HG02981 (cell line): ENCODE data around the gene UROC1.
"Not testable (repeated sequence)": the region's sequence is repeated elsewhere in the genome, so short reads cannot be mapped to it uniquely, and the experiment has no call there.

ENCODE experiments used
- ATAC-seq: cut with Tn5 transposase; IDR thresholded peaks from one replicate; pipeline ENCODE4 v1.9.1; 2021; ENCODE audit warnings: mild to moderate bottlenecking, moderate library complexity; ENCODE audit not compliant: unreplicated experiment

The UROC1 gene

DNA sequence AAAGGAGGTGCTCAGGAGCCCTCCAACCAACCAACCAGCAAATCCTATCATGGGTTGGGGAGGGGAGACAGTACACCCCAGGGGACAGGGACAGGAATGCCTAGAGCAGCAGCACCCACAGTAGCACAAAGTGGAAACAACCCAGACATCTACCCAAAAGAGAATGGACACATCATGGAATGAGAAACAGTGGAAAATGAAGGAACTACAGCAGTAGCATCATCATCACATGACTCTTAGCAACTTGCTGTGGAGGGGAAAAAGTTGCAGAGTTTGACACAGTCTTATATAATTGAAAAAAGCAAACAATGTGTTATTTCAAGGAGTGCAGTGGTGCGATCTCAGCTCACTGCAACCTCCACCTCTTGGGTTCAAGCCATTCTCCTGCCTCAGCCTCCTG is 30.1 kb upstream of the UROC1 start:
- no peak for ATAC-seq

GRCh38 chr3:126546549-126547239 is 29.1 kb upstream of the UROC1 start:
- ATAC-seq = no peak

DNA sequence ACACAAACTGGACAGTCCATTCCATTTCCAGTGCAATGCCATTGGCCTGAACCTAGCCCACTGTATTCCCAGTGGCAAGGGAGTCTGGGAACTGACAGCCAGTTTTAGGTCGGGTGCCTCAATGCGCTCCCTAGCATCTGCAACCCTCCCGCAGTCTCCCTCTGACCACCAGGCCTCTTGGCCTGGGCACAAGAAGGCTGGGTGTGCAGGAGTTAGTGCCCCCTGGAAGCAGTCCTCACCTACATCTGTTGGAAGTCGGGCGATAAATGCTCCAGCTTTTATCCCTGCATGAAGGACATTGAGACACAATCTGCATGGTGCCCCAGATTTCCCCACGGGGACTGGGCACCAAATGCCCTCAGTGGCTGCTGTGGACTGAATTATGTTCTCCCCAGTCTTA is 28.4 kb upstream of the UROC1 start:
- ATAC-seq = no peak

- no peak for ATAC-seq
These were observed 28.0 kb upstream of the UROC1 start for GRCh38 chr3:126545544-126545943.

DNA sequence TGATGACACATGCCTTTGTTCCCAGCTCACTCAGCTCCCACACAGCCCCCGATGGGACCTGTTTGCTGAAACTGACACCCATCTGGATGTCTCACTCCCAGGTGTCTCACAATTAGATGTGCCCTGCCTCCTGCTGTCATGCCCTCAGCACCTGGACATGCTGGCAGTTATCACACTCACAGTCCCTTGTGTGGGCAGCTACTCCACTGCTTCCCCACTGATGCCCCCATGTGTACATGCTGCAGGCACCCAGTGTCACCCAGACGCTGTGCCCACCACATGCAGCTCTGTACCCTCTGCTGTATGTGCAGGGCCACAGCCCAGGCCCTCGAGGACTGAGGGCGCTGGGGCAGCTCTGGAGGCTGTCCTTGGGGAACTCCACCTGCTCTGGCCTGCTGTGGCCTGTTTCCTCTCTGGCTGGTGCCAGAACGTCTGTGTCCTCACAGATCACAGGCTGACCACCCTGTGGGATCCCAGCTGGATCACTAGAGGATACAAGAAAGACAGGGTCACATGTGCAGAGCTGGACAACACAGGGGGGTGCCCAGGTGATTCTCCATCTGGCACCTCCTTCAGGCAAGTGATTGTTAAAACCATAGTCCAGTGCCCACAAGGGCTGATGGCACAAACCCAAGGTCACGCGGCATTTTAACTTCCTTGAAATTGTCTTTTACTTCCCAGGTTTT is 27.2 kb upstream of the UROC1 start:
- no peak for ATAC-seq

DNA sequence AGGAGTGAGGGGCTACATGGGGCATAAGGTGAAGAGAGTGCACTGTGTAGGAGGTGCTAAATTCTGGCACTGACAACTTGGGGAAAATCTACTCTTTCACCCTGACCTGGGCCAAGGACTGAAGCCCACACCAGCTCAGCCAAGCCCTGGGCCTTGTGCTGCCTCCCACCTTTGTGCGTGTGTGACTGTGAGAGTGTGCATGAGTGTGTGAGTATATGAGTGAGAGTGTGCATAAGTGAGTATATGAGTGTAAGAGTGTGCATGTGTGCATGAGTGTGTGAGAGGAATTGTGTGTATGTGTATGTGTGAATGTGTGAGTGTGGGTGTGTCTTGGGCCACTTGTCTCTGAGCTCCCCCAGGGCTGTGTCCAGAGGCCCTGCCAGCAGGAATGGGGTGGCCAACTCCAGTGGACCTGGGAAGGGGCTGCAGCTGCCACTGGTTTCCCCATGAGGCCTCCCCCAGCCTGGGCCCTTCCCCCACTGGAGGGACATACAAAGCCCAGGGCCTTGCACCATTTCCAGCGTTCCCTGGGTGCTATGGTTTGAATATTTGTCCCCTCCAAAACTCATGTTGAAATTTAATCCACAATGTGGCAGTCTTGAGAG is 26.0 kb upstream of the UROC1 start:
- ATAC-seq = no peak

GRCh38 chr3:126542340-126543241 is 25.0 kb upstream of the UROC1 start:
- ATAC-seq = no peak

GRCh38 chr3:126541628-126542339 is 24.2 kb upstream of the UROC1 start:
- ATAC-seq = no peak

DNA sequence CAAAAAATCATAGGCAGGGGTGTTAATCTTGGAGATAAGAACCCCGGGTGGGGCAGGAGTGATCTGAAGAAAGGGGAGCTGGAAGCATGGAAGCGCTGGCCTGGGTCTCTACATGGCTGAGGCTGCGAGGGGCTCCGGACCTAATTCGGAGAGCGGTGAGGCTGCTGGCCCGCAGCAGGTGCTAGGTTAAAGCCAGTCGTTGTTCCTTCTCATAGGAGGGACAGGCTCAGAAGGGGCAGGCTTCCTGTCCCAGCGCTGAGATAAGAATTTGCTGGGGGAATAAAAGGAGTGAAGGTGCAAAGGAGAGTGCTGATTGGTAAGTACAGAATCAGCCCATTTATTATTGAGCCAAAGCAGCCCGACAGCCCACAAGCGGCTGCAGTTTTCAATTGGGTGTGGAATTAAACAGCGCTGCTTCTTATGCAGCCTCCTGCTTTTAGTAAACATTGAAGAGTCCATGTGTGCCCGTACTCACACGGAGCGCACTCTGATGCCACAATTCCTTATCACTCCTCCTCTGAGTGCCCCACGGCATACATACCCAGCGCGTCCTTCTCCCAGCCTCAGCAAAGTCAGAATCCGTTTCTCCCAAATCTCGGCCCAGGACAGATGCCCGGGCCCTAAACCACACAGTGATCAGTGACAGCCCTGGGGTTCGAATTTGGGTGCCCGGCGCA is 23.5 kb upstream of the UROC1 start:
- ATAC-seq = no peak

DNA sequence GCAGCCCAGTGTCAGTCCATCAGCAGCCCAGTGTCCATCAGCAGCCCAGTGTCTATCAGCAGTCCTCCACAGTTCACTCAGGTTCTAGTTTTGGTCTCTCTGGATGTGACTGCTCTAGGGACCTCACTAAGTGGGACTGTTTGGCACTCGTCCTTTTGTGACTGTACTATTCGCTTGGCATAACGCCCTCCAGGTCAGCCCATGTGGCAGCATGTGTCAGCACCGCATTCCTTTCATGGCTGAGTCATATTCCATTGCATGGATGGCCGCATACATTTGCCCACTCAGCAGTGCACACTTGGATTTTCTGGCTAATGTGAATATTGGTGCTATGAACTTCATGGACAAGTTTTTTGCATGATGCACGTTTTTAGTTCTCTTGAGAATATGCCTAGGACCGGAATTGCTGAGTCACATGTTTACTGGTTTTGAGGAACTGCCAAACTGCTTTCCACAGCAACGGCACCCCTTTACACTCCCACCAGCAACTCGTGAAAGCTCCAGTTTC is 22.8 kb upstream of the UROC1 start:
- ATAC-seq = no peak

DNA sequence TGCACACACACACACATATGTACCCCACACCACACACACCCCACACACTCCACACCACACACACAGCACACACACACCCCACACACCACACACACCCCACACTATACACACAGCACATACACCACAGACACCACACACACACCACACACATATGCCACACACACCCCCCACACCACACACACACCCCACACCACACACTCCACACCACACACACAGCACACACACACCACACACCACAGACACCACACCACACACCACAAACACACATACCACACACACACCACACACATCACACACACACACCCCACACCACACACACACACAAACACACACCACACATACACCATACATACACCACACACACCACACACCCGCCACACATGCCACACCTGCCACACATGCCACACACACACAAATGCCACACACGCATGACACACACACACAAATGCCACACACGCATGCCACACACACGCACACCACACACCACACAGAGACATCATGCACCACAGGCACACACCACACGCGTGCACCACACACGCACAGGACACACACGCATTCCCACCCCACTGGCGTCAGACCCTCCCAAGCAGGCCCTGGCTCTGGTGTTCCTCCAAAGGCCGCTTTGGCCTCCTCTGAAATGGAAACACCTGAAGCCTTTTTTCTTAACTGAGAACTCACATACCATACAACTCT is 22.1 kb upstream of the UROC1 start:
- no peak for ATAC-seq

DNA sequence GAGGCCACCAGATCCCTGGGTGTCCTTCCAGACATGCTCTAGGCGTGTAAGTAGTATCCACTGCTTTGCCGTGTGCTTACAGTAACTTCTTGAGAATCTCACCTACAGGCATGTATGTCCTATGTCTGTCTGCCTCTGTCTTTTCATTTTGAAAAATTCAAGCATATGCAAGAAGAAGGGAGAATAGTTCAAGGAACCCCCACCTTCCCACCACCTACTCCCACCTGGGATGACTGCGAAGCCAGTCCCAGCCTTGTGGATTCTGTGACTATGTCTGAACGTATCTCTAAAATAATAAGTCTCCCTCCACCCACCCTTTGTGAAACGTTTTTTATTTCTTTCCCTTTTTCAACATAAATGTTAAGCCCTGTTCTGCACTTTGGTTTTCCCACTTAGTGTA is 21.4 kb upstream of the UROC1 start:
- no peak for ATAC-seq

DNA sequence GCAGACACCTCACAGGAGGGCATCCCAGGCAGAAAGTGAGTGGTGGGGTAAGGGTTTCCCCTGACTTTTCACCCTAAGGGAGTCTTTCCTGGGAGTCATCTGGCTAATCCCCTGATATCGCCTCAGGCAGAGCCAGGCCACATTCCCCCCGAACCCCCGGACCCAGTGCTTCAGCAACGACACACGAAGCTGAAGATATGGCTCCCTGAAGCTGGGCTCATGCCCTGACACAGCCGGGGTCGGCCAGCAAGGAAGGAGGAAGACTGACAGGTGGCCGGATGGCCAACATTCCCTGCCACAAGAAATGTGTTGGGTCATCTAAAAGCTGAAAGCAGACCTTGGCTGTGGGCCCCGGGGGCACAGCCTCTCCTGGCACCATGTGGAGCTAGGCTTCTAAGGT is 20.7 kb upstream of the UROC1 start:
- no peak for ATAC-seq

- no peak for ATAC-seq
These were observed 20.2 kb upstream of the UROC1 start for GRCh38 chr3:126537730-126538281.

GRCh38 chr3:126537116-126537729 is 19.6 kb upstream of the UROC1 start:
- ATAC-seq = no peak

DNA sequence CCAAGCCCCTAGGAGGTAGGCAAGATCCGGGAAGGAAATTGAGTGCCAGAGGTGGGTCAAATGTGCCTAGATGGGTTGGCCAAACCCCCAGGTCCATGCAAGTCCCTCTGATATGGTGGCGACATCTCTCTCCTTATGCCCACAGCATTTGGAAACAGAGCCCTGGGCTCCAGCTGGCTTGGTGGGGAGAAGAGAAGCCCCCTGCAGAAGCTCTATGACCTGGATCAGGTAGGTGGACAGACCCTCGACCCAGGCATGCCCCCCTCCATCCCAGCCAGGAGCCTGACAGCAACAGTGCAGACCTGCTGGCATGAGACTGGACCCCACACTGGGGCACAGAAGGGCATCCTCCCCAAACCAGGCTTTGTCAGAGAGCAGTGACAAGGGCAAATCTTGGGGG is 18.6 kb upstream of the UROC1 start:
- no peak for ATAC-seq

DNA sequence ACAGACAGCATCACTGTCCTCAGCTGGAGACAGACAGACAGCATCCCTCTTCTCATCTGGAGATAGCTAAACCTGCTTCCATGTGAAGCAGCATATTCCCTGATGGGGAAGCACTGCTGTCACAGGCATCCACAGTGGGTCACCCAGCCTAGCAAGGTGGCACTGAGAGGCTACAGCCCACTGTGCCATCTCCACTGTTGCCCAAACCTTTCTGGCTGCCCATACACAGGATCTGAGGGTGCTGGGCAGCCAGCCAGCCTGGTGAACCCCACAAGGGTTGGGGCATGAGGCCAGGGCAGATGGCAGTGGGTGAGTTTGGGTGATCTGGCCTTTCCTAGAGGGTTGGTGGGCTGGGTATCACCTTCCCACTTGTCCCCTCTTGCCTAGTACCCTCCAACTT is 18.1 kb upstream of the UROC1 start:
- ATAC-seq = no peak

- ATAC-seq = not testable (repeated sequence)
These were observed 17.1 kb upstream of the UROC1 start for GRCh38 chr3:126534716-126535115.

DNA sequence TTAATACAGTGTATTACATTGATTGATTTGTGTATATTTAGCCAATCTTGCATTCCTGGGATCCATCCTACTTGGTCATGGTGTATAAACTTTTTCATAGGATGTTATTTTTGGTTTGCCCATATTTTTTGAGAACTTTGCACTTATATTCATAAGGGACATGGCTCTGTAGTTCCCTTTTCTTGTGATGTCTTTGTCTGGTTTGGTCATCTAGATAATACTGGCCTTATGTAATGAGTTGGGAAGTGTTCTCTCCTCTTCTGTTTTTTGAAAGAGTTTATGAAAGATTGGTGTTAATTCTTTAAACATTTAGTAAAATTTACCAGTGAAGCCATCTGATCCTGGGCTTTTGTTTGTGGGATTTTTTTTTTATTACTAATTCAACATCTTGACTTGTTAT is 15.9 kb upstream of the UROC1 start:
- ATAC-seq = no peak
